ENCODE data around the gene TRMO.

Gene TRMO

DNA sequence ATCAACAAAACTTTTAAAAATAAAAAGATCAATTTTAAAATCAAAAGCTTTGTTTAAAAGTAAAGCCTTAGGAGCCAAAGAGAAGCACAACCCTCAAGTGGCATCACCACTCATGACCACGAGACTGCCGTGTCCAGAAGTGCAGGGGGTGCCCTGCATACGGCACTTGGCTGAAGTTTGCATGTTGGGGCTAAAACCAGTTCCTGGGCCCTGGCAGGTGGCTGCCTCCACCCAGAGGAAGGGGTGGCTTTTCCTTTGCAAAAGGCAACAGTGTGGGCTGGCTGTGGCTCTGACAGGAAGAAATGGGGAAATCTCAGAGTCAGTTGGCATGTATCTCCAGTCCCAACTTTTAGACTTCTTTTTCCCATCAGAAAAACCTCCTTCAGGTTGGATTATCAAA lies 15.3 kb downstream of the TRMO start:
- TF ChIP-seq TAF1 (IDR thresholded peaks at IDR 0.05; ENCODE audit: low read depth, low read length), result no peak
- no peak for TF ChIP-seq POLR2A (IDR thresholded peaks at IDR 0.05; ENCODE audit: low read depth, low read length)
- TF ChIP-seq SPI1 (IDR thresholded peaks at IDR 0.05; ENCODE audit: low read depth, low read length), result no peak
- TF ChIP-seq PAX5 (IDR thresholded peaks at IDR 0.05; ENCODE audit: insufficient read depth, low read length, severe bottlenecking), result no peak
- TF ChIP-seq POU2F2 (IDR thresholded peaks at IDR 0.05; ENCODE audit: low read depth, low read length), result no peak
- TF ChIP-seq POLR2AphosphoS5 (IDR thresholded peaks at IDR 0.05; ENCODE audit: low read depth, low read length), result no peak
- DNase-seq (ENCODE audit: insufficient read length, low spot score), result no peak
- no peak for FAIRE-seq

DNA sequence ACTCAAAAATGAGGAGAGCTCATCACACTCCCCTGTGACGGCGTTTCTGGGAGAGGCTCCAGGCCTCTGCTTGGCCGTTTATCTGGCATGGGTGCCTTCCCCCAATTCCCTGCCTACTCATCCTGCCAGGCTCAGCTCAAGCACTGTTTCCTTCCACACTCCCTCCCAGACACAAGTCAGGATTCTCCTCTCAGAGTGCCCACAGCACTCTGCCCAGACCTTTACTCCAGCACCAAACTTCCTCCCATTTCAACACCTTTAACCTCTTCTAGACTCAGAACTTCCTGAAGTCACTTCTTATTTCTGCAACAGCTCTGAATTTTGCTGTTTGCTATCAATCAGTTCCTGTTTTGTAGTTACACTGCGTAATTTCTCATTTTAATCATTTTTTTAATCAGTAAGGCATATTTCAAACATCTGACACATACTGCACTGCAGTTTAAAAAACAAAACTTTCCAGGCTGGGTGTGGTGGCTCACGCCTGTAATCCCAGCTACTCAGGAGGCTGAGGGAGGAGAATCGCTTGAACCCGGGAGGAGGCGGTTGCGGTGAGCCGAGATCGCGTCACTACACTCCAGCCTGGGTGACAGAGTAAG lies 16.0 kb downstream of the TRMO start:
- no peak for FAIRE-seq
- no peak for DNase-seq (ENCODE audit: insufficient read length, low spot score)
- TF ChIP-seq TAF1 (IDR thresholded peaks at IDR 0.05; ENCODE audit: low read depth, low read length) (no peak), POLR2AphosphoS5 (IDR thresholded peaks at IDR 0.05; ENCODE audit: low read depth, low read length) (no peak), POLR2A (IDR thresholded peaks at IDR 0.05; ENCODE audit: low read depth, low read length) (no peak), SPI1 (IDR thresholded peaks at IDR 0.05; ENCODE audit: low read depth, low read length) (0 out of 2 replicates have a peak, but pooled peaks have one; percentile 12), PAX5 (IDR thresholded peaks at IDR 0.05; ENCODE audit: insufficient read depth, low read length, severe bottlenecking) (no peak), POU2F2 (IDR thresholded peaks at IDR 0.05; ENCODE audit: low read depth, low read length) (no peak)

GRCh38 chr9:97905228-97905627 lies 17.1 kb downstream of the TRMO start:
- no peak for FAIRE-seq
- no peak for TF ChIP-seq POLR2AphosphoS5 (IDR thresholded peaks at IDR 0.05; ENCODE audit: low read depth, low read length)
- TF ChIP-seq POU2F2 (IDR thresholded peaks at IDR 0.05; ENCODE audit: low read depth, low read length), result no peak
- TF ChIP-seq POLR2A (IDR thresholded peaks at IDR 0.05; ENCODE audit: low read depth, low read length), result no peak
- no peak for TF ChIP-seq PAX5 (IDR thresholded peaks at IDR 0.05; ENCODE audit: insufficient read depth, low read length, severe bottlenecking)
- TF ChIP-seq TAF1 (IDR thresholded peaks at IDR 0.05; ENCODE audit: low read depth, low read length), result no peak
- TF ChIP-seq SPI1 (IDR thresholded peaks at IDR 0.05; ENCODE audit: low read depth, low read length), result no peak
- no peak for DNase-seq (ENCODE audit: insufficient read length, low spot score)

- FAIRE-seq, result no peak
- TF ChIP-seq POLR2A (IDR thresholded peaks at IDR 0.05; ENCODE audit: low read depth, low read length) (no peak), POLR2AphosphoS5 (IDR thresholded peaks at IDR 0.05; ENCODE audit: low read depth, low read length) (no peak), TAF1 (IDR thresholded peaks at IDR 0.05; ENCODE audit: low read depth, low read length) (no peak), POU2F2 (IDR thresholded peaks at IDR 0.05; ENCODE audit: low read depth, low read length) (no peak), SPI1 (IDR thresholded peaks at IDR 0.05; ENCODE audit: low read depth, low read length) (no peak), PAX5 (IDR thresholded peaks at IDR 0.05; ENCODE audit: insufficient read depth, low read length, severe bottlenecking) (no peak)
- no peak for DNase-seq (ENCODE audit: insufficient read length, low spot score)
These were observed 17.6 kb downstream of the TRMO start for GRCh38 chr9:97904725-97905124.

DNA sequence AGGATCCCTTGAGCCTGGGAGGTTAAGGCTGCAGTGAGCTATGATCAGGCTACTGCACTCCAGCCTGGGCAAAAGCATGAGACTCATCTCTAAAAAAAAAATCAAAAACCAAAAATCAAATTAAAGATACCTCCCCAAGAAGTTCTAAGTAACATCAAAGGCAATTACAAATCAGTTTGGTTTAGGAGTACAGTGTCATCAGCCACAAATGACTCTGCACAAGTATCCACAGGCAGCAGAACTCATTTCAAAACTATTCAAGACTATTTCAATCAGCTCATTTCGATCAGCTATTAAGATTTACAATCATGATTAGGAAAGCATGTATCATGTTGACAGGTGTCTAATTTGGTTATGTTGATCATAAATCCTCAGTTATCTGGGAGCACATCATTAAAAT lies 19.1 kb downstream of the TRMO start:
- FAIRE-seq, result no peak

GRCh38 chr9:97900738-97901565 lies 21.3 kb downstream of the TRMO start:
- no peak for TF ChIP-seq POU2F2 (IDR thresholded peaks at IDR 0.05; ENCODE audit: low read depth, low read length)
- no peak for TF ChIP-seq POLR2A (IDR thresholded peaks at IDR 0.05; ENCODE audit: low read depth, low read length)
- TF ChIP-seq PAX5 (IDR thresholded peaks at IDR 0.05; ENCODE audit: insufficient read depth, low read length, severe bottlenecking), result no peak
- no peak for TF ChIP-seq TAF1 (IDR thresholded peaks at IDR 0.05; ENCODE audit: low read depth, low read length)
- TF ChIP-seq SPI1 (IDR thresholded peaks at IDR 0.05; ENCODE audit: low read depth, low read length), result no peak
- no peak for TF ChIP-seq POLR2AphosphoS5 (IDR thresholded peaks at IDR 0.05; ENCODE audit: low read depth, low read length)
- DNase-seq (ENCODE audit: insufficient read length, low spot score) (no peak), FAIRE-seq (no peak)

More for the DNA sequence above, 19.1 kb downstream of the TRMO start:
- TF ChIP-seq SPI1 (IDR thresholded peaks at IDR 0.05; ENCODE audit: low read depth, low read length) (no peak), TAF1 (IDR thresholded peaks at IDR 0.05; ENCODE audit: low read depth, low read length) (no peak), POLR2A (IDR thresholded peaks at IDR 0.05; ENCODE audit: low read depth, low read length) (no peak), PAX5 (IDR thresholded peaks at IDR 0.05; ENCODE audit: insufficient read depth, low read length, severe bottlenecking) (no peak), POLR2AphosphoS5 (IDR thresholded peaks at IDR 0.05; ENCODE audit: low read depth, low read length) (no peak)
- DNase-seq (ENCODE audit: insufficient read length, low spot score), result no peak

DNA sequence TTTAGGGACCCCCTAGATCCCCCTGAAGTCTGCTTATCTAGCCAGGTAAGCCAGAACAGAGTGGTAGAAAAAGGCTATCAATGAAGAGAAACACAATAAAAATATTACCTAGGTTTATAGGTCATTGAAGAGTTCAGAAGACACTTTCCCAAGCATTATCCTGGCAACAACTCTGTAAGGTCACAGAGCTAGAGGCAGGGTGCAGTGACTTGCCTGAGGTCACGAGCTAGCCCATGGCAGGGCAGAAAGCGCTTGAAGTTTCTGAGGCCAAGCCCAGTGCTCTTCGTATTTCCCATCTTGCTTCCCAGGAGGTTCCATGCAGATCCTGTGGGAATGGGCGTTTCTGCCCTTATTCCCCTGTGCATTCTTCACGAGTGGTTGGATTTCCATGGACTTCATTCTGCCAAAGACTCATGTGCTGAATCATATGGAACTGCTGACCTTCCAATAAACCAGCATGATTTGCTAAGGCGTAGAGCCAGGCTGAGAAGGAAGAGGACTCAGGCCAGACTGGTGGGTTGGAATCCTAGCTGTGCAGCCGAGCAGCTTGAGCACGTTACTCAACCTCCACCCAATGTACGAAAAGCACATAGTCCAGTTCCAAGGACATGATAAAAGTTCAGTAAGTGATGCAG lies 22.1 kb downstream of the TRMO start:
- TF ChIP-seq POLR2A (IDR thresholded peaks at IDR 0.05; ENCODE audit: low read depth, low read length) (no peak), POU2F2 (IDR thresholded peaks at IDR 0.05; ENCODE audit: low read depth, low read length) (no peak), POLR2AphosphoS5 (IDR thresholded peaks at IDR 0.05; ENCODE audit: low read depth, low read length) (no peak), PAX5 (IDR thresholded peaks at IDR 0.05; ENCODE audit: insufficient read depth, low read length, severe bottlenecking) (no peak), TAF1 (IDR thresholded peaks at IDR 0.05; ENCODE audit: low read depth, low read length) (no peak), SPI1 (IDR thresholded peaks at IDR 0.05; ENCODE audit: low read depth, low read length) (no peak)
- no peak for DNase-seq (ENCODE audit: insufficient read length, low spot score)
- no peak for FAIRE-seq

GRCh38 chr9:97895695-97896332 lies 26.5 kb downstream of the TRMO start:
- DNase-seq (ENCODE audit: insufficient read length, low spot score) (no peak), FAIRE-seq (no peak)
- no peak for TF ChIP-seq SPI1 (IDR thresholded peaks at IDR 0.05; ENCODE audit: low read depth, low read length)
- TF ChIP-seq PAX5 (IDR thresholded peaks at IDR 0.05; ENCODE audit: insufficient read depth, low read length, severe bottlenecking), result no peak
- TF ChIP-seq TAF1 (IDR thresholded peaks at IDR 0.05; ENCODE audit: low read depth, low read length), result no peak
- no peak for TF ChIP-seq POLR2AphosphoS5 (IDR thresholded peaks at IDR 0.05; ENCODE audit: low read depth, low read length)
- TF ChIP-seq POLR2A (IDR thresholded peaks at IDR 0.05; ENCODE audit: low read depth, low read length), result no peak

GRCh38 chr9:97895211-97895610 lies 27.1 kb downstream of the TRMO start:
- TF ChIP-seq POLR2AphosphoS5 (IDR thresholded peaks at IDR 0.05; ENCODE audit: low read depth, low read length) (no peak), PAX5 (IDR thresholded peaks at IDR 0.05; ENCODE audit: insufficient read depth, low read length, severe bottlenecking) (no peak), TAF1 (IDR thresholded peaks at IDR 0.05; ENCODE audit: low read depth, low read length) (no peak), POU2F2 (IDR thresholded peaks at IDR 0.05; ENCODE audit: low read depth, low read length) (no peak), SPI1 (IDR thresholded peaks at IDR 0.05; ENCODE audit: low read depth, low read length) (no peak), POLR2A (IDR thresholded peaks at IDR 0.05; ENCODE audit: low read depth, low read length) (no peak)
- no peak for DNase-seq (ENCODE audit: insufficient read length, low spot score)
- no peak for FAIRE-seq
